WI38 (cell line): Measurements from ENCODE around the gene SPAG9.

Experiments used
- H3K4me3 ChIP-seq: 2 replicates; pipeline ENCODE4 v1.5.1; 2011; ENCODE audit warnings: low read depth, mild to moderate bottlenecking, control low read depth, low read length
- TF ChIP-seq, protein P1 (sequence below): IDR thresholded peaks from 2 replicates; pipeline ENCODE4 v1.5.1; 2012; ENCODE audit warnings: low read depth, mild to moderate bottlenecking, control low read depth, low read length

Gene SPAG9

DNA sequence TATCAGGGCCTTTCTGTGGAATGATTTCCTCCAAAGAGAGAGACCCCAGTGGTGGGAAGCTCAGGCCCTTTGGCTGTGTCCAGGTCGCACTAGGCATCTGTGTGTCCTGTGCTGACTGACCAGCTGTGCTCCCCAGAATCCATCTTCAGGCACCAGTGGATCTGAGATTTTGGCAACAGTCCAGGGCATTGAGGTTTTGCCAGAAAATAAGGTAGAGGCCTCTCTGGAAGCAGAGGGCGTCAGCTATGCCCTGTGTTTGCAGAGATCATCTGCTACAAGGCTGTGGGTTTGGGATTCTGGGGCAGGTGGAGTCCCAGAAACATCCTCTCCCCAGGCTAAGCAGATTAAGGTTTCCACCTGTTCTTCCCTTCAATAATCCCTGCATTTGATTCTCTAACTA lies 197.1 kb downstream of the SPAG9 start:
- no peak overlapping the region for H3K4me3 ChIP-seq
- TF ChIP-seq, protein P1, sequence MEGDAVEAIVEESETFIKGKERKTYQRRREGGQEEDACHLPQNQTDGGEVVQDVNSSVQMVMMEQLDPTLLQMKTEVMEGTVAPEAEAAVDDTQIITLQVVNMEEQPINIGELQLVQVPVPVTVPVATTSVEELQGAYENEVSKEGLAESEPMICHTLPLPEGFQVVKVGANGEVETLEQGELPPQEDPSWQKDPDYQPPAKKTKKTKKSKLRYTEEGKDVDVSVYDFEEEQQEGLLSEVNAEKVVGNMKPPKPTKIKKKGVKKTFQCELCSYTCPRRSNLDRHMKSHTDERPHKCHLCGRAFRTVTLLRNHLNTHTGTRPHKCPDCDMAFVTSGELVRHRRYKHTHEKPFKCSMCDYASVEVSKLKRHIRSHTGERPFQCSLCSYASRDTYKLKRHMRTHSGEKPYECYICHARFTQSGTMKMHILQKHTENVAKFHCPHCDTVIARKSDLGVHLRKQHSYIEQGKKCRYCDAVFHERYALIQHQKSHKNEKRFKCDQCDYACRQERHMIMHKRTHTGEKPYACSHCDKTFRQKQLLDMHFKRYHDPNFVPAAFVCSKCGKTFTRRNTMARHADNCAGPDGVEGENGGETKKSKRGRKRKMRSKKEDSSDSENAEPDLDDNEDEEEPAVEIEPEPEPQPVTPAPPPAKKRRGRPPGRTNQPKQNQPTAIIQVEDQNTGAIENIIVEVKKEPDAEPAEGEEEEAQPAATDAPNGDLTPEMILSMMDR, result no peak

GRCh38 chr17:50922721-50923405 lies 197.8 kb downstream of the SPAG9 start:
- H3K4me3 ChIP-seq, result no peak overlapping the region
- TF ChIP-seq, protein P1, result no peak

DNA sequence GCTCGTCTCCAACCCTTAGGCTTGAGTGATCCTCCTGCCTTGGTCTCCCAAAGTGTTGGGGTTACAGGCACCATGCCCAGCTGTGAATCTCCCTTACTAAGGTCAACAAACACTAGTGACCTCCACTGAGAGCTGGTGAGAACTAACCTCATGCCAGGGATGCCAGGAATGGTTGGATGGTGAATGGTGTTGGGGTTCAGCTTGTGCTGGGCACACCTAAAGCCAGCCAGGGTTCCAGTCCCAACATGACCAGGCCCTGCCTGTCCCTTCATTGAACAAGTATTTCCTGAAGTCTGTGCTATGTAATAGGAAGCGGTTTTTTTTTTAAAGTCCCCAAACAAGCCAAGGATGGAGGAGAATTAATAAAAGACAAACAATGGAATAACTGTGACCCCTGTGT lies 198.6 kb downstream of the SPAG9 start:
- no peak overlapping the region for H3K4me3 ChIP-seq
- TF ChIP-seq, protein P1, result no peak

DNA sequence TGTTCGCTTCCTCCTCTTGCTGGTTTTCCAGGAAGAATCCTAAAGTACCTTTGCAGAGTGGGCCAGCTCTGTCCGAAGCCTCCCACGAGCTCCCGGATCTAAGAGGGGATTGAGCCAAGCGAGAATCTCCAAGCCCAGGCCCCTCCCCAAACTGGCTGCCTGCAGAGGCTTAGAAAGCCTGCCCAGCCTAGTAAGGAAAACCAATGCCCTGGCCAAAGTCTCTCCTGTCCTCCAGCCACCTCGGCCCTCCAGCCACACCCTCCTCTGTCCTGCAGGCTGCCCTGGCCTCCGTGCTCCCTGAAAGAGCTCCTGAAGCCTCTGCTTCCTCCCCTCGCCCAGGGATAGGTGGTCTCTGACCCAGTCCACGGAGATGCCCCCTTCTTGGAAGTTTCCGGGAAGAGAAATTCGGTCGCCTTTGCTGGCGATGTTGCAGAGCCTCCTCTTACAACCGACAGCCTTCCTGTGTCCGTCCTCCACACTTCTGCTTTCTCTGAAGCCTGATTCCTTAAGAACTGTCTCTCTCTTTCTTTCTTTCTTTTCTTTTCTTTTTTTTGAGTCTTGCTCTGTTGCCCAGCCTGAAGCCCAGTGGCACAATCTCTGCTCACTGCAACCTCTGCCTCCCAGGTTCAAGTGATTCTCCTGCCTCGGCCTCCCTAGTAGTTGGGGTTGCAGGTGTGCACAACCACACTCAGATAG lies 199.6 kb downstream of the SPAG9 start:
- TF ChIP-seq, protein P1, result no peak

GRCh38 chr17:50920041-50920410 lies 200.6 kb downstream of the SPAG9 start:
- TF ChIP-seq, protein P1, result no peak
- H3K4me3 ChIP-seq, result no peak overlapping the region

More for the DNA sequence above, 199.6 kb downstream of the SPAG9 start:
- no peak overlapping the region for H3K4me3 ChIP-seq

GRCh38 chr17:50919321-50920040 lies 201.2 kb downstream of the SPAG9 start:
- H3K4me3 ChIP-seq, result no peak overlapping the region
- TF ChIP-seq, protein P1, result no peak

- H3K4me3 ChIP-seq, result no peak overlapping the region
- TF ChIP-seq, protein P1, result no peak
Measured at GRCh38 chr17:50918933-50919296, 201.8 kb downstream of the SPAG9 start.
